Inflammatory macrophage treated with lipopolysaccharide for 4 hours (primary cell): ENCODE data around the gene MESP1.

ENCODE experiments used
- DNase-seq: peaks from one replicate; pipeline ENCODE4 v3.0.0-alpha.2; 2020

The MESP1 gene

DNA sequence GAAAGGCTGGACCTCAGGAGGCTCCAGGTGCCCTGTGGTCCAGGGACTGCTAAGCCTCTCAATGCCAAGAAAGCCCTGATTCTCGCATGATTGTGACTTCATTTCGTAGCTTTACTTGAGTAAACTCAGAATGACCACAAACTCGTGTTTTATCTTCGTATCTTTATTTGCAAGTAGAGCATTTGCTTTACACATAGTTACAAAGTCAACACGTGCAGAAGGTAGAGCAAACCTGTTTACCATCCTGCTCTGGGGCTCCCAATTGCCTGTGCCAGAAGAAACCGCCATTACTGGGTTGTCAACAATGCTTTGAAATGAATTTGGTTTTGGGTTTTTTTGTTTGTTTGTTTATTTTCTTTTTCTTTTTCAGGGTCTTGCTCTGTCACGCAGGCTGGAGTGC lies 5.8 kb upstream of the MESP1 start:
- no peak for DNase-seq

GRCh38 chr15:89755701-89756100 lies 4.7 kb upstream of the MESP1 start:
- DNase-seq: no peak

DNA sequence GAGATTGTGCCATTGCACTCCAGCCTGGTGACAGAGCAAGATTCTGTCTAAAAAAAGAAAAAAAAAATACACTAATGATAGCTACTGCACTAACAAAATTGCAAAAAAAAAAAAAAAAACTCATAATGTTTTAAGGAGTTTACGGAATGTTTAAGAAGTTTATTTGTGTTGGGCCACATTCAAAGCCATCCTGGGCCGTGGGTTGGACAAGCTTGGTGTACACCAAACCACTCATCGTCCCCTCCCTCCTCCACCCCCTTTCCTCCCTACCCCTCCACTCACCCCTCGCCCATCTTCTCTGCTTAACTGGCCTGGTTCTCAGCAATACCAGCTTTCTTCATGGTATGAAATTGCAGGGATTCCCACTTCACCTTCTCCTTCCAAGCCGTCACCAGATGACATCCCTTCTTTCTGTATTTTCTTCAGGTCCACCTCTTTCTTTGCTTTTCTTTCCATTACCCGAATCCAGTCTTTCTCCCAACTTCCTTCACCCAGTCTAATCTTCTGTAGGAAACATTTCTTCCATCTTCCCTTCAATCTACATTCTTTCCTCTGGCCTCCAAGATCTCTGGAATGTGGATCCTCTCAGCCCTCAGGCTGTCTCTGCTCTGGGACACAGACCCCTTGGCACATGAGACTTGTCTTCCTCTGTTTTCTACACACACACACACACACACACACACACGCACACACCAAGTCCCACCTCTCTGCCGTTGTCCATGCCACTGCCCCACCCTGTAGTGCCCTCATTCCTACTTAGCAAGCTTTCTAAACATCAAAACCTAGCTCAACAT lies 3.5 kb upstream of the MESP1 start:
- DNase-seq: no peak

DNA sequence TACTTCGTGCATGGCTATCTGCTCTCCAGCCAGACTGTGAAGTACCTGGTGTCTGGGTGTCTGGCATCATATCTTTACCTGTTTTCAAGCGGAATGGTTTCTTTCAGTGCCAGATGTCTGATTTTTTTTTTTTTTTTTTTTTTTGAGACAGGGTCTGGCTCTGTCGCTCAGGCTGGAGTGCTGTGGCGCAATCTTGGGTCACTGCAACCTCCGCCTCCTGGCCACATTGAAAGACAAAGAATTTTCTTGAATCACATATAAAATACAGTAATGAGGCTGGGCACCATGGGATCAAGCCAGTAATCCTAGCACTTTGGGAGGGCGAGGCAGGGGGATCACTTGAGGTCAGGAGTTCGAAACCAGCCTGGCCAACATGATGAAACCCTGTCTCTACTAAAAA lies 2.8 kb upstream of the MESP1 start:
- no peak for DNase-seq

- DNase-seq: no peak
These were observed 699 bp upstream of the MESP1 start for GRCh38 chr15:89751748-89752147.

DNA sequence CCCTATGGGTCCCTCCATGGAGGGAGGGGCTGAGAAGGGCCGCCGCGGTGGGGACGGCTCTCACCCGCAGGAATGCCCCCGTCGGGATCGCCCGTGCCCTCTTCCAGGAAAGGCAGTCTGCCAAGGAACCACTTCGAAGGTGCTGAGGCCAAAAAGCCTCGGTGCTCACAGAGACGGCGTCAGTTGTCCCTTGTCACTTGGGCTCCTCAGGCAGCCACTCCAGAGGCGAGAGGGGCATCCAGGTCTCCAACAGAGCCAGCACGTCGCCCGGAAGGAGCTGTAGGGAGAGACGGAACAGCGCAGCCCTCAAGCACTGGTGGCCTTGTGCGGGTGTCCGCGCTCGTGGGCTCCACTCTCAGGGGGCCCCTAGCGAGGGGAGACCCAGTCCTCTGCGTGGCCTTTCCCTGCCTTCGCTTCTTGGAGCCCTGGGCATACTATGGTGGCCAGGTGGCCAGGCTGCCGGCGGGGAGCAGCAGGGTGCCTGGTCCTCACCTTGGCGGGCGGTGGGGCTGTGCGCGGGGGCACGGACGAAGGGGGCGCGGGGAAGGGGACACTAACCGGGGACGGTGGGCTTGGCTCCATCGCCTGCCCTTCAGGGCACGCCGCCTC lies 994 bp downstream of the MESP1 start:
- no peak for DNase-seq

GRCh38 chr15:89749526-89749925 lies 1.5 kb downstream of the MESP1 start:
- DNase-seq: no peak

GRCh38 chr15:89749054-89749453 lies 2.0 kb downstream of the MESP1 start:
- DNase-seq: no peak

DNA sequence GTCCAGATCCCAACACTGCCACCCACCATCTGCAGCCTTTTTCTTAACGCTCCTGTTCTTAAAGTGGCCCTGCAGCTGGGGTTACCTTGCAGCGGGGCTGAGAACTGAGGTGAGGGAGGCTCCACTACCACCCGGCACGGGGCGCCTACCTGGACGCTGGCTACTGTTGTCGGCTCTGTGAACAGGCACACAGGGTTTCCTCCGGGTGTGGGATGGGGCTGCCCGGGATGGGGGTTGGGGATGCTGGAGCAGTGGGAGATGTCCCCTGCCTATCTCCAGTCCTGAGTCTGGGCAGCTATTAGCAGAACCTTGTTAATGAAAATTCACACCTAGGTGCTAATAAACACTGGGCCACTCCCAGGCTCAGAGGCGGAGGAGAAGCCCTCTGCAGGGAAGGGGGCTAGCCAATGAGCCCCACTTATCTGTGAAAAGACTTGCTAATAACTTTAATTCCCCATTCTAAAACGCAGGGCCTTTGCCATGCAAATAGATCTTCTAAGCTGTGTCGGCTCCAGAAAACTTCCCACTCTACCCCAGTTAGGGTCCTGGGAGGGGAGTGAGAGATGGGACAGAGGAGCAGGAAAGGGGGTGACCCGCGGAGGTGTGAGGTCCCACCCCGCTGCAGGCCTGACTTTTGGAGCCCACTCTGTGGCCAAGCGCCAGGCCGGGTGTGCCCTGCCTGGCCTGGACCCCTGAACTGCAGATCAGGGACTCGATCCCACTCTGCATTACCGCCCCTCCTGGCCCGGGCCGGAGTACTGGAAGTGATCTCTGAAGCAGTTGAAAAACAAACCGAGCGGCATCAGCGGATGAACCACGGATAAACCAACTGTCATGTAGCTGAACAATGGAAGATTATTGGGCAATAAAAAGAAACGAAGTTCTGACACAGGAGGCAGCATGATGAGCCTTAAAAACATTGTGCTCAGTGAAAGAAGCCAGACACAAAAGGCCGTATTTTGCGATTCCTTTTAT lies 3.1 kb downstream of the MESP1 start:
- DNase-seq: no peak

DNA sequence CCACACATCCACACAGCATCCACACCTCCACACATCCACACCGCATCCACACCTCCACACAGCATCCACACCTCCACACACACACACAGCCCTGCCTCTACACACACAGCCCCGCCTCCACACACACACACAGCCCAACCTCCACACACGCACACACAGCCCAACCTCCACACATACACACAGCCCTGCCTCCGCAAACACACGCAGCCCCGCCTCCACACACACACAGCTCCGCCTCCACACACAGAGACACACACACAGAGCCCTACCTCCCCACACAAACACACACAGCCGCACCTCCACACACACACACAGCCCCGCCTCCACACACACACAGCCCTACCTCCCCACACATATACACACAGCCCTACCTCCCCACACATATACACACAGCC lies 4.7 kb downstream of the MESP1 start:
- no peak for DNase-seq

DNA sequence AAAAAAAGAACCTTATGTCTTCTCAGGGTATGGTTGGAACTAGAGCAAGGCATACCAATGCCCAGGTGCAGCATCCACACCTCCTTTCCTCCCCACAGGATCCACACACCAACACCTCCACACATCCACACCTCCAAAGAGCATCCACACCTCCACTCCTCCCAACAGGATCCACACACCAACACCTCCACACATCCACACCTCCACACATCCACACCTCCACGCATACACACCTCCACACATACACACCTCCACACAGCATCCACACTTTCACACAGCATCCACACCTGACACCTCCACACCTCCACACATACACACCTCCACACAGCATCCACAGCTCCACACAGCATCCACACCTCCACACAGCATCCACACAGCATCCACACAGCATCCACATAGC lies 5.3 kb downstream of the MESP1 start:
- DNase-seq: no peak

GRCh38 chr15:89745131-89745530 lies 5.9 kb downstream of the MESP1 start:
- DNase-seq: no peak

- no peak for DNase-seq
These were observed 7.5 kb downstream of the MESP1 start for GRCh38 chr15:89743594-89743993.

- no peak for DNase-seq
These were observed 8.0 kb downstream of the MESP1 start for GRCh38 chr15:89743011-89743410.

DNA sequence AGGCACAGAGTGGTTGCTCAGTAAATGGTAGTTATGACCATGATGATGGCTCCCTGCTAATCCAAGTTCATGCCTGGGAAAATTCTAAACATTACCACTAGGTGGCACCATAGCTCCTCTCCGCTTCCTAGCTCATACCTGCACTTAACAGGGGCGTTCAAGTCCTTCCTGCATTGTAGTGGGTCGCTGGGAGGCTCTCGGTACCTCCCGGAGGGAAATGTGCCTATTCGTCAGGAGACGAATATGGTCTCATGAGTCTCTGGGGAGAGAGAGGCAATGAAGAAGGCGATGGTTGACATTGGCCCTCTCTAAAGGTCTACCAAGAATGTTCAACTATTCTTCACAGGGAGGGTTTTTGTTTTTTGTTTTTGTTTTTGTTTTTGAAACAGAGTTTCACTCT lies 10.9 kb downstream of the MESP1 start:
- DNase-seq: peak; percentile 57

- no peak for DNase-seq
These were observed 15.3 kb downstream of the MESP1 start for GRCh38 chr15:89735773-89736172.

DNA sequence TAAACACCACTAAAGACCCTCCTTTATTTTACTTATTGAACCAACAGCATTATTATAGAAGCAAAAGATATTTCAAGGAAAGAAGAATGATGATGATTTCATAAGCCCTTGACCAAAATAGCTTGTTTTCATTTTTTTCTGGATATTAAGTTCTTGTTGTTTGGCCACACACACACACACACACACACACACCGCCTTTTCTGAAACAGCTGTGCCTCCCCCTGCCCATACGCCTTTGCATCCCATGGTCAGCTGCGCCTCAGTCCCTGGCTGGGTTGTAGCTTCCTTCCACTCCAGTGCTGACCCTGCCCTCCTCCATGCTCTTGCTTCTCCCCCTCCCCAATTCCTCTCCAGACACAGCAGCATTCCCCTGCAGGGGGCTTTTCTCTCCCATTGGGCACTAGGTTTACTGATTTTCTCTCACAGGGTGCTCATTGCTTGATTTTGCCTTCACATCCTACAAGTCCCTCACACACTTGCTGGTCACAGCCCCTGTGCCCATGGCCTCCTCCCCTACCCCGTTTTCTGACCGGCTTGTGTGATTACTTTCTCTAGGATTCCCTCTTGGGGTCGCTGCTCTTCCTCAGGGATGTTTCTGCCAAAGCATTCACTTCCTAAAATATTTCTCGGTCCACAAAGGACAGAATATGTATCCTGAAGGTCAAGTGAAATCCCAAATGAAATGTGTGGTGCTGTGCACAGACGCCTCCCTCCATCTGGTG lies 18.4 kb downstream of the MESP1 start:
- DNase-seq: no peak

GRCh38 chr15:89731275-89731674 lies 19.8 kb downstream of the MESP1 start:
- DNase-seq: no peak

DNA sequence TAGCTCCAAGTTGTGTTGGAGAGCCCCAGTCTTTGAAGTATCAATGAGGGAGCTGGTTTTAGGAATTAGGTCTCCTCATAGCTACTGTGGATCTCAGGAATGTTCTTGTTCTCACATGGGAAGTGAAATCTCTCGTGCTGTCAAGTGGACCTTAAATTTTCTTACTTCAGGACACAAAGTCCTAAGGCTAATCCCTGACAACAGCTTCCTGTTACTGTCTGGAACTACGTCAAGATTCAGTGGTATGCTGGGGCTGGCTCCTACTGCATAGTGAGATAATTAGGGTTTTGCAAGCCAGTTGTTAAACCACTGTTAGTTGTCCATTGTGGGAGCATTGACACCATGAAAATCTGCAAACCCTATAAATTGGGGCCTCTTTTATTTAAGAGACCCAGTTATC lies 22.8 kb downstream of the MESP1 start:
- no peak for DNase-seq

GRCh38 chr15:89725064-89725463 lies 26.0 kb downstream of the MESP1 start:
- no peak for DNase-seq

- no peak for DNase-seq
These were observed 26.4 kb downstream of the MESP1 start for GRCh38 chr15:89724621-89725020.

DNA sequence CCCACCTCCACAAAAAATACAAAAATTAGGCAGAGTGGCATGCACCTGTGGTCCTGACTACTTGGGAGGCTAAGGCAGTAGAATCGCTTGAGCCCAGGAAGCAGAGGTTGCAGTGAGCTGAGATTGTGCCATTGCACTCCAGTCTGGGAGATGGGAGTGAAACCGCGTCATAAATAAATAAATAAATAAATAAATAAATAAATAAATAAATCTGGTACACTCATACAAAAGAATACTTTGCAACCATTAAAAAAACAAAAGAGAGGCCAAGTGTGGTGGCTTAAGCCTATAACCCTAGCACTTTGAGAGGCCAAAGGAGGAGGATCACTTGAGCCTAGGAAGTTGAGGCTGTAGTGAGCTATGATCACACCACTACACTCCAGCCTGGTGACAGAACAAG lies 28.0 kb downstream of the MESP1 start:
- no peak for DNase-seq

- DNase-seq: peak; percentile 41
These were observed 36.3 kb downstream of the MESP1 start for GRCh38 chr15:89714775-89715174.
